ENCODE results near the gene RAD18. TPM values are rescaled to one million over a fixed set of nuclear protein-coding genes. Genes with fewer than 3 reads are reported as not detected.

RAD18 gene
- total RNA-seq, 2 experiments from 2014 or later = 39.9 to 44.8 TPM

DNA sequence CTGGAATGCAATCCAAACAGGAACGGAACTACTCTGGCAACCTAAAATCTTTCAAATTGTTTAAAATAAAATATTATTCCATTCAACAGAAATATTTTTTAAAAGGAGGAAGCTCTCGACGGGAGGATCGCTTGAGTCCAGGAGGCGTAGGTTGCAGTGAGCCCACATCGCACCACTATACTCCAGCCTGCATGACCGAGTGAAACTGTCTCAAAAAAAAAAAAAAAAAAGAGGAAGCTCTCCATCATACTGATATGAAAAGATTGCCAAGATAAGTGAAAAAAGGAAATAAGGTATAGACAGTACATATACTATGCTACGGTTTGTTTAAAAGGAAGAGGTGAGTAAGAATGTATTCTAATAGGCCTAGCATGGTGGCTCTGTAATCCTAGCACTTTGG is 3.6 kb downstream of the RAD18 start:
- no TSS peak for BruUV-seq (replicated peaks)
- H2AFZ ChIP-seq (ENCODE audit: low read length) = no peak overlapping the region
- CTCF ChIA-PET (ENCODE audit: unreplicated experiment) = no interaction called here
- POLR2A ChIA-PET = interaction anchor here (0.7 to 1.0 kb wide), 3 partner anchors 8 to 69 kb away, joined by 3 to 5 read pairs (median 4); no protein-coding TSS in a partner anchor
- TF ChIP-seq, protein P1, sequence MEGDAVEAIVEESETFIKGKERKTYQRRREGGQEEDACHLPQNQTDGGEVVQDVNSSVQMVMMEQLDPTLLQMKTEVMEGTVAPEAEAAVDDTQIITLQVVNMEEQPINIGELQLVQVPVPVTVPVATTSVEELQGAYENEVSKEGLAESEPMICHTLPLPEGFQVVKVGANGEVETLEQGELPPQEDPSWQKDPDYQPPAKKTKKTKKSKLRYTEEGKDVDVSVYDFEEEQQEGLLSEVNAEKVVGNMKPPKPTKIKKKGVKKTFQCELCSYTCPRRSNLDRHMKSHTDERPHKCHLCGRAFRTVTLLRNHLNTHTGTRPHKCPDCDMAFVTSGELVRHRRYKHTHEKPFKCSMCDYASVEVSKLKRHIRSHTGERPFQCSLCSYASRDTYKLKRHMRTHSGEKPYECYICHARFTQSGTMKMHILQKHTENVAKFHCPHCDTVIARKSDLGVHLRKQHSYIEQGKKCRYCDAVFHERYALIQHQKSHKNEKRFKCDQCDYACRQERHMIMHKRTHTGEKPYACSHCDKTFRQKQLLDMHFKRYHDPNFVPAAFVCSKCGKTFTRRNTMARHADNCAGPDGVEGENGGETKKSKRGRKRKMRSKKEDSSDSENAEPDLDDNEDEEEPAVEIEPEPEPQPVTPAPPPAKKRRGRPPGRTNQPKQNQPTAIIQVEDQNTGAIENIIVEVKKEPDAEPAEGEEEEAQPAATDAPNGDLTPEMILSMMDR (conservative IDR thresholded peaks at IDR 0.05; ENCODE audit: low read length) = no peak
- TF ChIP-seq EZH2phosphoT487 (IDR thresholded peaks at IDR 0.05; ENCODE audit: borderline replicate concordance, low read depth, low read length) = no peak
- no peak overlapping the region for H3K4me3 ChIP-seq (ENCODE audit: low read depth, low read length, poor library complexity, severe bottlenecking)
- peaks cover 72% of the 10 kb centered on the region for H3K36me3 ChIP-seq (ENCODE audit: insufficient read depth, low read length)
- H3K9me2 ChIP-seq (ENCODE audit: insufficient read depth, low read length) = no peaks in the 10 kb centered on the region
- H3K9me3 ChIP-seq (ENCODE audit: low read length) = no peaks in the 10 kb centered on the region
- peaks cover 49% of the 10 kb centered on the region; the same call in 1 of the 2 replicates for H4K20me1 ChIP-seq (ENCODE audit: insufficient read depth, low read length)
- peak overlapping the region; percentile 95 for H3K4me2 ChIP-seq (ENCODE audit: low read length)
- H3K79me2 ChIP-seq (ENCODE audit: insufficient read depth, low read depth, low read length) = peaks cover 81% of the 10 kb centered on the region
- H3K4me1 ChIP-seq (ENCODE audit: insufficient read depth, low read length, poor library complexity, severe bottlenecking) = peaks cover 49% of the 10 kb centered on the region
- H3K27ac ChIP-seq (ENCODE audit: low read depth, low read length, poor library complexity, severe bottlenecking) = no peak overlapping the region
- intact Hi-C loops (cut with micrococcal nuclease; ENCODE audit: unreplicated experiment) = no loop called here
- peak; percentile 5 for DNase-seq (ENCODE audit: low spot score)

DNA sequence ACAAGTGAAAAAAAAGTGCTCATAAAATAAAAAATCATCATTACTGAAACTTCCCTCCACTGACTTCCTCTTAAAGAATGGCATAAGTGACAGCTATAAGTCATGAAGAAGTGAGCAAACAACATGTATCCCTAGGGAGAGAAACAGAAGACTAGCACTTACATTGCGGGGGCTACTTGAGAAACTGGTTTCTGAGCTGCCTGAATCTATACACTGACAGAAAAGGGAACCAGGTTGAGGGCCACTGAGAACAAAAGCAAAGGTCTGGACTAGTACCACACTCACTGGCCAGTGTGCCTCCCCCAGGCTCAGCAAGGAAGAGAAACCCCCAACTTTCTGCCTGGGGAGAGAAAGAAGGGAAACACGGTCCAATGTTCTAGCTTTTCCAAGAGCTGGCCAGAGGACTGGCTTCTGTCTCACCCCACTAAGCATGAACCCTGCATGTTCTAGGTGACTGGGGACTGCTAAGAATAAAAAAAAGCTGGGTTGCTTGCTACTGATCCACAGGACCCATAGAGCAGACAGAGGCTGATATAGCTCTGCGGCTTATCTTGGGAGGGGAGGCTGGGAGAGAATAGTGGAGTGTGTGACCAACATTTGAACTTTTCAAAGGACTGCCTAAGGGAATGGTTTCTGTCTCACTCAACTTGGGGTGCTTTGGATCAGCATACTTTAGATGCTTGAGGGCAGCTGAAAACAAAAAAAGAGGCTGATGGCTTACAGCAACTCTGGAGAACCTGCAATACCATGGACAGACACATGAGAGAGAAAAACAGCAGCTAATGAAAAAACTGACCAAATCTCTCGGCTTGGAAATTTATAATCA is 8.1 kb downstream of the RAD18 start:
- H3K4me1 ChIP-seq (ENCODE audit: insufficient read depth, low read length, poor library complexity, severe bottlenecking) = peaks cover 29% of the 10 kb centered on the region
- no peak overlapping the region for H3K4me3 ChIP-seq (ENCODE audit: low read depth, low read length, poor library complexity, severe bottlenecking)
- H3K79me2 ChIP-seq (ENCODE audit: insufficient read depth, low read depth, low read length) = peaks cover 96% of the 10 kb centered on the region
- peaks cover 30% of the 10 kb centered on the region; the same call in 1 of the 2 replicates for H4K20me1 ChIP-seq (ENCODE audit: insufficient read depth, low read length)
- H3K9me3 ChIP-seq (ENCODE audit: low read length) = no peaks in the 10 kb centered on the region
- peaks cover 88% of the 10 kb centered on the region for H3K36me3 ChIP-seq (ENCODE audit: insufficient read depth, low read length)
- no TSS peak for BruUV-seq (replicated peaks)
- no peaks in the 10 kb centered on the region for H3K9me2 ChIP-seq (ENCODE audit: insufficient read depth, low read length)
- intact Hi-C loops (cut with micrococcal nuclease; ENCODE audit: unreplicated experiment) = no loop called here
- H3K4me2 ChIP-seq (ENCODE audit: low read length) = peak overlapping the region; percentile 53
- TF ChIP-seq EZH2phosphoT487 (IDR thresholded peaks at IDR 0.05; ENCODE audit: borderline replicate concordance, low read depth, low read length) = no peak
- TF ChIP-seq, protein P1 (conservative IDR thresholded peaks at IDR 0.05; ENCODE audit: low read length) = no peak
- no peak overlapping the region for H2AFZ ChIP-seq (ENCODE audit: low read length)
- peak; percentile 71 for DNase-seq (ENCODE audit: low spot score)
- ChIA-PET POLR2A (interaction anchor here (0.5 to 0.6 kb wide), 2 partner anchors 9 to 274 kb away, joined by 3 to 5 read pairs; no protein-coding TSS in a partner anchor), CTCF (ENCODE audit: unreplicated experiment) (interaction anchor here (0.6 kb wide), 1 partner anchor 82 kb away, joined by 3 read pairs; no protein-coding TSS in a partner anchor)
- H3K27ac ChIP-seq (ENCODE audit: low read depth, low read length, poor library complexity, severe bottlenecking) = peak overlapping the region; percentile 53

DNA sequence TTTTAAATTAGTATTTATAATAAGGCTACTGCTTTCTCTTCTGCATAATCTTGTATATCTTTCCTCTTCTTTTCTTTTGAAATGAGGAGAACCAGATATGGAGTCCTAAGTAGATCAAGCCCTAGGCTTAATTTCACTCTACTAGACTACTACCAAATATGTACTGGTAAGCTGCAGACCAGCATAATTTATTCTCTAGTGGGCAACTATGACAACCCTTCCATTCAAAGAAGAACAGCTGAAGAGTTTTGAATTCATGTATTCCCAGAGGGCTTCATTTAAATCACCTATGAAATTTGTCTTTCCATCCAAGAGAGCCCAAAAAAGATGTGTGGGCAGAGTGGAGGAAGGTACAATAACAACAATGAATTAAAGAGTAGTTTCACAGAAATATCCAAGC is 10.0 kb downstream of the RAD18 start:
- peaks cover 92% of the 10 kb centered on the region for H3K79me2 ChIP-seq (ENCODE audit: insufficient read depth, low read depth, low read length)

More for the DNA sequence above, 10.0 kb downstream of the RAD18 start:
- POLR2A ChIA-PET = interaction anchor here (0.6 to 1.2 kb wide), 3 partner anchors 17 to 227 kb away, joined by 3 to 4 read pairs (median 3); no protein-coding TSS in a partner anchor
- Histone ChIP-seq H3K27ac (ENCODE audit: low read depth, low read length, poor library complexity, severe bottlenecking) (no peak overlapping the region), H3K4me3 (ENCODE audit: low read depth, low read length, poor library complexity, severe bottlenecking) (no peak overlapping the region), H2AFZ (ENCODE audit: low read length) (no peak overlapping the region), H4K20me1 (ENCODE audit: insufficient read depth, low read length) (peaks cover 25% of the 10 kb centered on the region; the same call in 1 of the 2 replicates), H3K4me2 (ENCODE audit: low read length) (no peak overlapping the region), H3K36me3 (ENCODE audit: insufficient read depth, low read length) (peaks cover 88% of the 10 kb centered on the region), H3K9me2 (ENCODE audit: insufficient read depth, low read length) (no peaks in the 10 kb centered on the region), H3K9me3 (ENCODE audit: low read length) (no peaks in the 10 kb centered on the region), H3K4me1 (ENCODE audit: insufficient read depth, low read length, poor library complexity, severe bottlenecking) (peaks cover 19% of the 10 kb centered on the region)
- DNase-seq (ENCODE audit: low spot score) = no peak
- no peak for TF ChIP-seq EZH2phosphoT487 (IDR thresholded peaks at IDR 0.05; ENCODE audit: borderline replicate concordance, low read depth, low read length)
- TF ChIP-seq, protein P1 (conservative IDR thresholded peaks at IDR 0.05; ENCODE audit: low read length) = no peak
- CTCF ChIA-PET (ENCODE audit: unreplicated experiment) = no interaction called here
- intact Hi-C loops (cut with micrococcal nuclease; ENCODE audit: unreplicated experiment) = no loop called here
- no TSS peak for BruUV-seq (replicated peaks)
